Neural progenitor cell (in vitro differentiated cells): ENCODE measurements around the gene CNN3. TPM values are rescaled to one million over a fixed set of nuclear protein-coding genes. Genes with fewer than 3 reads are reported as not detected.

Experiments
- DNase-seq: peaks from one replicate; pipeline ENCODE4 v3.0.0-alpha.2; 2016; ENCODE audit warnings: low spot score
- H2AFZ ChIP-seq: fragments of 200-600 bp; sonication (generic); replicated peaks from 2 replicates; pipeline ENCODE4 v1.6.1; 2016; ENCODE audit warnings: antibody characterized with exemption
- H3F3A ChIP-seq: fragments of 200-600 bp; sonication (generic); 2 replicates; pipeline ENCODE4 v1.6.1; 2016; ENCODE audit warnings: antibody characterized with exemption, low read depth
- H3K27ac ChIP-seq: fragments of 200-600 bp; sonication (generic); 2 replicates; pipeline ENCODE4 v1.5.1; 2016; ENCODE audit warnings: mild to moderate bottlenecking
- H3K27me3 ChIP-seq: fragments of 200-600 bp; sonication (generic); 2 replicates; pipeline ENCODE4 v1.6.1; 2016; ENCODE audit warnings: mild to moderate bottlenecking, moderate library complexity
- H3K36me3 ChIP-seq: fragments of 200-600 bp; sonication (generic); 2 replicates; pipeline ENCODE4 v1.5.1; 2016
- H3K4me1 ChIP-seq: fragments of 200-600 bp; sonication (generic); 2 replicates; pipeline ENCODE4 v1.6.1; 2016; ENCODE audit warnings: mixed run types
- H3K4me2 ChIP-seq: fragments of 200-600 bp; sonication (generic); 2 replicates; pipeline ENCODE4 v1.6.1; 2016
- H3K4me3 ChIP-seq: fragments of 200-600 bp; sonication (generic); 2 replicates; pipeline ENCODE4 v1.5.1; 2016
- H3K79me2 ChIP-seq: fragments of 200-600 bp; sonication (generic); 2 replicates; pipeline ENCODE4 v1.6.1; 2016; ENCODE audit warnings: low read depth
- H3K9ac ChIP-seq: fragments of 200-600 bp; sonication (generic); 2 replicates; pipeline ENCODE4 v1.6.1; 2016
- H3K9me3 ChIP-seq: fragments of 200-600 bp; sonication (generic); 2 replicates; pipeline ENCODE4 v1.5.1; 2016; ENCODE audit warnings: low read depth
- H4K20me1 ChIP-seq: fragments of 200-600 bp; sonication (generic); 2 replicates; pipeline ENCODE4 v1.6.1; 2016; ENCODE audit warnings: low read depth
- H3K27ac Mint-ChIP-seq: 3 replicates; pipeline ENCODE4 v1.8.0; 2021; ENCODE audit warnings: mixed read lengths
- H3K27me3 Mint-ChIP-seq: 2 replicates; pipeline ENCODE4 v1.8.0; 2022; ENCODE audit warnings: low read depth, mild to moderate bottlenecking, inconsistent platforms, moderate library complexity, mixed read lengths; ENCODE audit not compliant: insufficient read depth
- H3K36me3 Mint-ChIP-seq: 3 replicates; pipeline ENCODE4 v1.8.0; 2021; ENCODE audit warnings: mixed read lengths
- H3K4me1 Mint-ChIP-seq: 3 replicates; pipeline ENCODE4 v1.8.0; 2021; ENCODE audit warnings: mixed read lengths
- H3K4me3 Mint-ChIP-seq: 3 replicates; pipeline ENCODE4 v1.8.0; 2021; ENCODE audit warnings: mild to moderate bottlenecking, moderate library complexity, mixed read lengths
- H3K9me3 Mint-ChIP-seq: 3 replicates; pipeline ENCODE4 v1.8.0; 2020; ENCODE audit warnings: mixed read lengths
- CTCF ChIP-seq: fragments of 200-600 bp; sonication (generic); IDR thresholded peaks from 2 replicates; pipeline ENCODE4 v1.5.1; 2017; ENCODE audit warnings: antibody characterized with exemption, mild to moderate bottlenecking
- EZH2 ChIP-seq: fragments of 200-600 bp; sonication (generic); IDR thresholded peaks from 2 replicates; pipeline ENCODE4 v1.6.1; 2017; ENCODE audit warnings: antibody characterized with exemption, mild to moderate bottlenecking, moderate library complexity
- EZH2phosphoT487 ChIP-seq: fragments of 200-600 bp; sonication (generic); IDR thresholded peaks from 2 replicates; pipeline ENCODE4 v1.6.1; 2017; ENCODE audit warnings: antibody characterized with exemption
- total RNA-seq: library from RNA; depleted of rRNA; stranded (reverse); fragments of >200 nt; gene quantifications from 2 replicates; pipeline ENCODE4 v1.2.3, GENCODE V29; 2015; ENCODE audit warnings: low replicate concordance

Gene CNN3
- total RNA-seq, 1 donor from 2014 or later, result 644 TPM

- no peak for DNase-seq
- H3K9ac ChIP-seq, result no peak overlapping the region
- H3K4me2 ChIP-seq, result no peak overlapping the region
- H3K79me2 ChIP-seq, result peaks cover 56% of the 10 kb centered on the region
- peaks cover 3% of the 10 kb centered on the region for H3K4me1 ChIP-seq
- no peak overlapping the region for H3K27ac Mint-ChIP-seq
- H3K4me3 ChIP-seq, result no peak overlapping the region
- peaks cover 91% of the 10 kb centered on the region for H4K20me1 ChIP-seq
- peaks cover 55% of the 10 kb centered on the region for H3K36me3 ChIP-seq
- H3K27ac ChIP-seq, result no peak overlapping the region
- no peak overlapping the region for H2AFZ ChIP-seq
- no peaks in the 10 kb centered on the region for H3K27me3 ChIP-seq
- H3F3A ChIP-seq, result peaks cover 46% of the 10 kb centered on the region
- H3K36me3 Mint-ChIP-seq, result peaks cover 48% of the 10 kb centered on the region
- H3K9me3 Mint-ChIP-seq, result no peaks in the 10 kb centered on the region
- peaks cover 9% of the 10 kb centered on the region for H3K4me1 Mint-ChIP-seq
- no peak overlapping the region for H3K4me3 Mint-ChIP-seq
- H3K9me3 ChIP-seq, result no peaks in the 10 kb centered on the region
- H3K27me3 Mint-ChIP-seq, result peaks cover 2% of the 10 kb centered on the region
- no peak for TF ChIP-seq CTCF
- no peak for TF ChIP-seq EZH2
- TF ChIP-seq EZH2phosphoT487, result no peak
These were observed 27.2 kb downstream of the CNN3 start for GRCh38 chr1:94899756-94900155.

- Histone ChIP-seq H2AFZ (no peak overlapping the region), H3K27me3 (no peaks in the 10 kb centered on the region), H3K27ac (no peak overlapping the region), H3K4me3 (no peak overlapping the region), H3K79me2 (peaks cover 46% of the 10 kb centered on the region), H3K36me3 (peaks cover 53% of the 10 kb centered on the region), H3K4me1 (peaks cover 6% of the 10 kb centered on the region), H4K20me1 (peaks cover 88% of the 10 kb centered on the region), H3K9me3 (no peaks in the 10 kb centered on the region), H3F3A (peaks cover 54% of the 10 kb centered on the region), H3K4me2 (no peak overlapping the region), H3K9ac (no peak overlapping the region)
- no peak overlapping the region for H3K4me3 Mint-ChIP-seq
- H3K4me1 Mint-ChIP-seq, result peaks cover 6% of the 10 kb centered on the region
- no peaks in the 10 kb centered on the region for H3K9me3 Mint-ChIP-seq
- no peak for DNase-seq
- peaks cover 52% of the 10 kb centered on the region for H3K36me3 Mint-ChIP-seq
- H3K27ac Mint-ChIP-seq, result no peak overlapping the region
- no peaks in the 10 kb centered on the region for H3K27me3 Mint-ChIP-seq
- no peak for TF ChIP-seq CTCF
- no peak for TF ChIP-seq EZH2phosphoT487
- TF ChIP-seq EZH2, result no peak
These were observed 28.2 kb downstream of the CNN3 start for GRCh38 chr1:94898491-94899385.

- no peak for DNase-seq
- no peak overlapping the region for H3K27ac ChIP-seq
- no peak overlapping the region for H3K9ac ChIP-seq
- no peak overlapping the region for H2AFZ ChIP-seq
- H3K36me3 Mint-ChIP-seq, result peaks cover 51% of the 10 kb centered on the region
- H3K4me1 Mint-ChIP-seq, result no peaks in the 10 kb centered on the region
- H3K27me3 Mint-ChIP-seq, result no peaks in the 10 kb centered on the region
- no peaks in the 10 kb centered on the region for H3K9me3 ChIP-seq
- H3K4me1 ChIP-seq, result peaks cover 6% of the 10 kb centered on the region
- TF ChIP-seq EZH2phosphoT487 (no peak), CTCF (no peak), EZH2 (no peak)
- peaks cover 32% of the 10 kb centered on the region for H3K36me3 ChIP-seq
- H3K4me3 ChIP-seq, result no peak overlapping the region
- H3K4me3 Mint-ChIP-seq, result no peak overlapping the region
- H4K20me1 ChIP-seq, result peaks cover 68% of the 10 kb centered on the region
- H3K4me2 ChIP-seq, result no peak overlapping the region
- H3F3A ChIP-seq, result peaks cover 79% of the 10 kb centered on the region
- peaks cover 16% of the 10 kb centered on the region for H3K79me2 ChIP-seq
- H3K27me3 ChIP-seq, result no peaks in the 10 kb centered on the region
- H3K27ac Mint-ChIP-seq, result no peak overlapping the region
- H3K9me3 Mint-ChIP-seq, result no peaks in the 10 kb centered on the region
These were observed 31.4 kb downstream of the CNN3 start for GRCh38 chr1:94895518-94895917.
